GM12892 (cell line): ENCODE results near the gene DUSP12.

Source experiments
- POLR2A ChIP-seq: IDR thresholded peaks from 2 replicates; pipeline ENCODE4 v1.6.1; 2011; ENCODE audit warnings: low read depth, low read length, control low read depth
- TAF1 ChIP-seq: IDR thresholded peaks from 2 replicates; pipeline ENCODE4 v1.6.1; 2011; ENCODE audit warnings: low read depth, mild to moderate bottlenecking, control low read depth, low read length, borderline replicate concordance

GRCh38 chr1:161730050-161730564 is 19.5 kb upstream of the DUSP12 start:
- TF ChIP-seq POLR2A (no peak), TAF1 (no peak)
